AG09319 (cell line): ENCODE measurements around the gene OPN1MW3.
"Not testable (repeated sequence)": the region's sequence is repeated elsewhere in the genome, so short reads cannot be mapped to it uniquely, and the experiment has no call there.

Experiments
- DNase-seq: peaks from one replicate; pipeline ENCODE4 v3.0.0-alpha.2; 2010; ENCODE audit warnings: low read depth; ENCODE audit errors: extremely low read depth

Gene OPN1MW3

DNA sequence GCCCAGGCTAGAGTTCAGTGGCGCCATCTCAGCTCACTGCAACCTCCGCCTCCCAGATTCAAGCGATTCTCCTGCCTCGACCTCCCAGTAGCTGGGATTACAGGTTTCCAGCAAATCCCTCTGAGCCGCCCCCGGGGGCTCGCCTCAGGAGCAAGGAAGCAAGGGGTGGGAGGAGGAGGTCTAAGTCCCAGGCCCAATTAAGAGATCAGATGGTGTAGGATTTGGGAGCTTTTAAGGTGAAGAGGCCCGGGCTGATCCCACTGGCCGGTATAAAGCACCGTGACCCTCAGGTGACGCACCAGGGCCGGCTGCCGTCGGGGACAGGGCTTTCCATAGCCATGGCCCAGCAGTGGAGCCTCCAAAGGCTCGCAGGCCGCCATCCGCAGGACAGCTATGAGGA is at the start of gene OPN1MW3:
TSS of gene OPN1MW3 (plus strand) at position 301 of the 400 bp plus-strand sequence. CDS start at position 339, 38 bp downstream.
- not testable (repeated sequence) for DNase-seq

DNA sequence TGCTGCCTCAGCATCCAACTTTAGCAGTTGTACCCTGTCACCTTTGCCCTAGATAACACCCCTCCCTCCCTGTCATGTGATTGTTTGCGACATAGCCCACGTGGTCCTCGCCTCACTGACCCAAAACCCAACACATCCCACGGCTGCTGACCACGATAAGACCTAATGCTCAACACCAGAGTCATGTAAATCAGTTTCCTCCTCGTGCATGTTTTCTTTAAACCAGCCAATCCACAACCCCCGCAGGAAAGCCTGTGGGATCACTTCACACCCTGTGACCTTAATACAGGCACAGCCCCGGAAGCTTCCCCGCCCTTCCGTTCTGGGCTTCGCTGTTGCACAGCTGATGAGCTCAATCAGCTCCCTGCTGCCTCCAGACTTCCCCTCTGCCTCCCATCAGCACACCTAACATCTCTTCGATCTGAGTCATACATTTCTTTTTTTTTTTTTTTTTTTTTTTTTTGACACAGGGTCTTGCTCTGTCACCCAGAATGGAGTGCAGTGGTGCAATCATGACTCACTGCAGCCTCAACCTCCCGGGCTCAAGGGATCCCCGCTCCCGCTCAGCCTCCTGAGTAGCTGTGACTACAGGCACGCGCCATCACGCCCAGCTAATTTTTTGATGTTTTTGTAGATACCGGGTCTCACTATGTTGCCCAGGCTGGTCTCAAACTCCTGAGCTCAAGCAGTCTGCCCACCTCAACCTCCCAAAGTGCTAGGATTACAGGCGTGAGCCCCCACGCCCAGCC is 47.5 kb upstream of the OPN1MW3 start:
- DNase-seq = not testable (repeated sequence)

DNA sequence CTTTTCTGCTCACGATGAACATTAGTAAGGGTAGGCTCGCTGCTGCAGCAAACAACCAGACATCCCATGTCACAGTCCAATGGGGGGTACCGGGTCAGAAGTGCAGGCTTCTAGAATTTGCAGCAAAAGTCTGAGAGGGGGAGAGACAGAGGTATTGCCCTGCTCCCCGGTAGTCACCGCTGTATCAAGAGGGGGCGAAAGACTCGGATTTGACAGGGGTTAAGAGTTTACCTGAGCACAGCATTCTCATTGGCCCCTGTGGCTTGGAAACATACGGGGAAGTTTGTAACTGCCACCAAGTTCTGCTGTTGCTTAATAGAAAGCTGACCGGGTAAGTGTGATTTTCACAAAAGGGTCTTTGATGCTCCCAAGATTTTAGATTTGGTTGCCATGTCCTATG is 46.3 kb upstream of the OPN1MW3 start:
- not testable (repeated sequence) for DNase-seq

DNA sequence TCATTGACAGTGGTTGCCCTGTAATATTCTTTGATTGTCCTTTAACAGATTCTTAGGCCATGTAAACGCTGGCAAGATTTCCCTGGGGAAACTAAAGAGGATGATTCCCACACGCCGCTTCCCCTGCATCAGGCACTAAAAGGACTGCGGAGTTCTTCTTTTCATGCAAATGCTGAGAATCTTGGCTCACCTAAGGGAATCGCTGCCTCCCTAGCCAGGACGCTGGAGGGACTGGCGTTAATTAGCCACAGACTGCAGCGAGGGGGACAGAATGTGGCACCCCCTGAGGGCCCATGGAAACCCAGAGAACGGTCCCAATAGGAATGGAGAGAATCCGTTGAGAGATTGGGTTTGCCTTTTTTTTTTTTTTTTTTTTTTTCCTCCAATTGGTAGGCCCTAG is 45.9 kb upstream of the OPN1MW3 start:
- not testable (repeated sequence) for DNase-seq

DNA sequence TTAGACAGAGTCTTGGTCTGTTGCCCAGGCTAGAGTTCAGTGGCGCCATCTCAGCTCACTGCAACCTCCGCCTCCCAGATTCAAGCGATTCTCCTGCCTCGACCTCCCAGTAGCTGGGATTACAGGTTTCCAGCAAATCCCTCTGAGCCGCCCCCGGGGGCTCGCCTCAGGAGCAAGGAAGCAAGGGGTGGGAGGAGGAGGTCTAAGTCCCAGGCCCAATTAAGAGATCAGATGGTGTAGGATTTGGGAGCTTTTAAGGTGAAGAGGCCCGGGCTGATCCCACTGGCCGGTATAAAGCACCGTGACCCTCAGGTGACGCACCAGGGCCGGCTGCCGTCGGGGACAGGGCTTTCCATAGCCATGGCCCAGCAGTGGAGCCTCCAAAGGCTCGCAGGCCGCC is 37.9 kb upstream of the OPN1MW3 start, which contains the start of gene OPN1MW2:
TSS of gene OPN1MW2 (plus strand) at position 301 of the 400 bp plus-strand sequence. CDS start at position 361, 60 bp downstream.
- not testable (repeated sequence) for DNase-seq

DNA sequence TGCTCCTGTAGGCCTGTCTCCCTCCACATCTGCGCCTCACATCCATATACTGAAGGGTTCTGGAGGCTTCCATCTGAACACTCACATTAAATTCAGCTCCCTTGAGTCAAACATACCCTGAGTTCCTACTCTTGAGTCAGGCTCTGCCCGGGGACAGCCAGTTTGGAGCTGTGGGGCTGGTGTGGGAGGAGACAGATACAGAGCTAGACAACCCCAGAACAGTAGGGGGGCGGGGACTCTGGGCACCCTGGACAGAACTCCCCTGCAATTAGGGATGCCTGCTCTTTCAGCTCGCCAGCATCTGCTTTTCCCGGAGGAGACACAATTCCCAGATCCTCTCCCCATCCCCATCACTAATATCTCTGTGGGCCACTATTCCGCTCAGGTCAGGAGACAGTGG is 32.1 kb upstream of the OPN1MW3 start:
- DNase-seq = not testable (repeated sequence)

DNA sequence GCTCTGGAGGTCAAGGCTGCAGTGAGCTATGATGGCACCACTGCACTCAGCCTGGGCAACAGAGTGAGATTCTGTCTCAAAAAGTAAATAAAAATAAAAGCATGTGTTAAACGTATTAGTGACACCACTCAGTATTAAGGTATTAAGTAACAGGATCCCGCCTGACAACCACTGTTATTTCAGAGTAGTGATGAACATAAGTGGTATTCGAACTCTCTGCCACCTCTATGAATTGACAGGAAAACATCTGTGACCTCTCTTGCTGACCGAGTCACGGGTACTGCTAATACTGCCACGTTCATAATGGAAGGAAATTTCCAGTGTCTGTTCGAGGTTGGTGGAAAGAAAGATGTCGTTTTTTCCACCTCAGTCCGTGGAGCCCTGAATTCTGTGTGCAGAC is 30.7 kb upstream of the OPN1MW3 start:
- not testable (repeated sequence) for DNase-seq

DNA sequence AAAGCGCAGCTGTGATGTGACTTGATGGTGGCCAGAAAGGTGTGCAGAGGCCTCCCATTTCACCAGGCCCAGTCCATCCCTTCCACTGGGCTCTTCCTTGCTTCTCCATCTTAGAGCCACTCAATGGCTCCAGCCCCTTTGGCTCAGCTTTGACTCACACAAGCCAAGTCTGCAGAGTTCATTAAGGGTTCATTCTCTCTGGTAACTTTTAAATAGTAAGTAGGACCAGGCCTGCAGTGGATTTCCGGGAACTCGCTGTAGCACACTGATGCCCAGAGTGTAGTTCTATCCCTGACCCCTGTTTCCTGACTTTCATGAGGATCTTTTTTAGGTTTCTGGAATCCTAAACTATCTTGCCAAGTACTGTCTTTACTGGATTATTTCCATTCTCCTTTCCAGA is 25.9 kb upstream of the OPN1MW3 start:
- not testable (repeated sequence) for DNase-seq

DNA sequence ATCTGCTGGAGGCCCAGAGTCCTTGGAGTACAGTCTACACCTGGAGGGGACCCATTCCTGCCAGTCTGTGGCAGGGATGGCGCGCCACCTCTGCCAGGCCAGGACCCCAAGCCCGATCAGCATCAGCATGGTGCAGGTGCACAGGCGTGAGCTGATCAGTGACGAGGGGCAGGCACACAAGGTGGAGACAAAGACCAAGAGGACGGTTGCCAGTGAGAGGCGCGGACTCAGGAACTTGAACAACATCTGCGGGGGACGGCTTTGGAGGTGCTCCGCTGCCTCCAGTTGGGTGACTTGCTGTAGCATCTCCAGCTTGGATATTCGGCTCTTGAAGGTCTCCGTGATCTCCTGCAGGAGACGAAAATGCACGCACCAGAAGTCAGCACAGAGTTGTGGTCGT is 23.8 kb upstream of the OPN1MW3 start:
- not testable (repeated sequence) for DNase-seq

DNA sequence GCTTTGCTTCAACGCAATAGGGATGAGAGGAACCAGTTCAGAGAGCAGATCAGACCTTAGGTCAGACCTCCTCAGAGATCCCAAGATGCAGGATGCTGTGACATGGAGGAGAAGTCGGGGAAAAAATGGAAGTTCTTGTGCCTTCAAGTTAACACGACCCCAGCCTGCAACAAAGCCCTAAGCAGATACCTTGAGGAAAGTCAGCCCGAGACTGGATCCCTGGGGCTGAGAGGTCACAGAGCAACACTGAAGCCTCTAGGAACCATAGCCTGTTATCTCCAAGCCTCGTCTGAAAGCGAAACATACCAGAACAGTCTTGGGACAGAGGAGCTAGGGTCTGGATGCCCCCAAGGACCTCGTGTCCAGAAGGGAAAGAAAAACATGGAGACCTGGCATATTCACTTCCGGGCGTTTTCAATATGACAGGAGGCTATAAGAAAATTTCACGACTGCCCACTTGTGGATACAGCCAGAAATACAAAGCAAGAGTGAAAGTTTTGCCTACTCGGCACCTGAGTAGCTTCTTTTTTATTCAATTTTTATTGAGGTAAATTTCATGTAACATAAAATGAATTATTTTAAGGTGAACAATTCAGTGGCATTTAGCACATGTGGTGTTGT is 18.3 kb upstream of the OPN1MW3 start:
- not testable (repeated sequence) for DNase-seq

DNA sequence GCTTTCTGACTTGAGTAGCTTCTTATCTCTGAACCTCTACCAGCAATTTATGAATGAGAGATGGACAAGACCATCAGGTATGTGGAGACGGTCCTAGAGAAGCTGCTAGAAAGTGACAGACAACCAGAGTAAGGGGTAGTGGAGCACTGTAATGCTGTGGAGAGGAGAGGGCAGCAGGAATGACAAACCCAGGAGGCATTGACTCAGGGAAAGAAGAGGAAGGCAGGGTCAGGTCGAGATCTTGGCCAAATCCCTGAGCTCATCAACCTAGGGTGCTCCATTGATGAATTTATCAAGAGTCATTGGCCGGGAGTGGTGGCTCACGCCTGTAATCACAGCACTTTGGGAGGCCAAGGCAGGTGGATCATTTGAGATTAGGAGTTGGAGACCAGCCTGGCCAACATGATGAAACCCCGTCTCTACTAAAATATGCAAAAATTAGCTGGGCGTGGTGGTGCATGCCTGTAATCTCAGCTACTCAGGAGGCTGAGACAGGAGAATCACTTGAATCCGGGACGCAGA is 17.3 kb upstream of the OPN1MW3 start:
- DNase-seq = not testable (repeated sequence)

DNA sequence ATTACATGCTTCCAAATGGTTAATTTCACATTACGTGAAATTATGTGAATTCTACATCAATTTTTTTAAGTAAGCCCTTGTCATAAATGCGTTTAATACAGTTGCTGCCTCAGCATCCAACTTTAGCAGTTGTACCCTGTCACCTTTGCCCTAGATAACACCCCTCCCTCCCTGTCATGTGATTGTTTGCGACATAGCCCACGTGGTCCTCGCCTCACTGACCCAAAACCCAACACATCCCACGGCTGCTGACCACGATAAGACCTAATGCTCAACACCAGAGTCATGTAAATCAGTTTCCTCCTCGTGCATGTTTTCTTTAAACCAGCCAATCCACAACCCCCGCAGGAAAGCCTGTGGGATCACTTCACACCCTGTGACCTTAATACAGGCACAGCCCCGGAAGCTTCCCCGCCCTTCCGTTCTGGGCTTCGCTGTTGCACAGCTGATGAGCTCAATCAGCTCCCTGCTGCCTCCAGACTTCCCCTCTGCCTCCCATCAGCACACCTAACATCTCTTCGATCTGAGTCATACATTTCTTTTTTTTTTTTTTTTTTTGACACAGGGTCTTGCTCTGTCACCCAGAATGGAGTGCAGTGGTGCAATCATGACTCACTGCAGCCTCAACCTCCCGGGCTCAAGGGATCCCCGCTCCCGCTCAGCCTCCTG is 9.9 kb upstream of the OPN1MW3 start:
- not testable (repeated sequence) for DNase-seq

DNA sequence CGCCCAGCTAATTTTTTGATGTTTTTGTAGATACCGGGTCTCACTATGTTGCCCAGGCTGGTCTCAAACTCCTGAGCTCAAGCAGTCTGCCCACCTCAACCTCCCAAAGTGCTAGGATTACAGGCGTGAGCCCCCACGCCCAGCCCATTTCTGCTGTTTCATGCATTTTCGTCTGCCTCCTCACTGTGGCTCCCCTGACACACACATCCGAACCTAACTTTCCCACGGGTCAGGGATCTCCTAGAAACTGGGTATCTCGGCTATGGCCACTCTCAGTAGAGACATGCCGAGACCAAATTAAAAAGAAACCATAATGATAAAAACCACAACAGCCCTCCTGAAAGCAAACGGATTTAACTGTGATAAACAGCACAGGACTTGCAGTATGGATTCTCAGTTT is 9.3 kb upstream of the OPN1MW3 start:
- DNase-seq = not testable (repeated sequence)

DNA sequence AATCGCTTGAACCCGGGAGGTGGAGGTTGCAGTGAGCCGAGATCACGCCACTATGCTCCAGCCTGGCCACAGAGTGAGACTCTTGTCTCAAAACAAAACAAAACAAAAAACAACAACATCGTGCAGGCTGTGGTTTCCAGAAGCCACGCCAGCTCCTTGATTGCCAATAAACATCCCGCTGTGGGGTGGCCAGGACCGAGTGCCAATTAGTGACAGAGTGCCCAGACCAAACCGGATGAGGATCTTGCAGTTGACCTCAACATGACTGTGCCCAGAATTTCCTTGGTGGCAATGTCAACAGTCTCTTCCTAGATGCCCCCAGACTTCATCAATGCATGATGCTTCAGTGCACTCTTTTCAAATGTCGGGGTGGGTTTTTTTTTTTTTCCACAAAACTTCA is 1.3 kb downstream of the OPN1MW3 start:
- not testable (repeated sequence) for DNase-seq

DNA sequence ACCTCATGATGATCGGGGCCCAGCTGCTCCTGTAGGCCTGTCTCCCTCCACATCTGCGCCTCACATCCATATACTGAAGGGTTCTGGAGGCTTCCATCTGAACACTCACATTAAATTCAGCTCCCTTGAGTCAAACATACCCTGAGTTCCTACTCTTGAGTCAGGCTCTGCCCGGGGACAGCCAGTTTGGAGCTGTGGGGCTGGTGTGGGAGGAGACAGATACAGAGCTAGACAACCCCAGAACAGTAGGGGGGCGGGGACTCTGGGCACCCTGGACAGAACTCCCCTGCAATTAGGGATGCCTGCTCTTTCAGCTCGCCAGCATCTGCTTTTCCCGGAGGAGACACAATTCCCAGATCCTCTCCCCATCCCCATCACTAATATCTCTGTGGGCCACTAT is 5.7 kb downstream of the OPN1MW3 start:
- DNase-seq = not testable (repeated sequence)

DNA sequence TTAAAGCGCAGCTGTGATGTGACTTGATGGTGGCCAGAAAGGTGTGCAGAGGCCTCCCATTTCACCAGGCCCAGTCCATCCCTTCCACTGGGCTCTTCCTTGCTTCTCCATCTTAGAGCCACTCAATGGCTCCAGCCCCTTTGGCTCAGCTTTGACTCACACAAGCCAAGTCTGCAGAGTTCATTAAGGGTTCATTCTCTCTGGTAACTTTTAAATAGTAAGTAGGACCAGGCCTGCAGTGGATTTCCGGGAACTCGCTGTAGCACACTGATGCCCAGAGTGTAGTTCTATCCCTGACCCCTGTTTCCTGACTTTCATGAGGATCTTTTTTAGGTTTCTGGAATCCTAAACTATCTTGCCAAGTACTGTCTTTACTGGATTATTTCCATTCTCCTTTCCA is 11.9 kb downstream of the OPN1MW3 start:
- DNase-seq = not testable (repeated sequence)

DNA sequence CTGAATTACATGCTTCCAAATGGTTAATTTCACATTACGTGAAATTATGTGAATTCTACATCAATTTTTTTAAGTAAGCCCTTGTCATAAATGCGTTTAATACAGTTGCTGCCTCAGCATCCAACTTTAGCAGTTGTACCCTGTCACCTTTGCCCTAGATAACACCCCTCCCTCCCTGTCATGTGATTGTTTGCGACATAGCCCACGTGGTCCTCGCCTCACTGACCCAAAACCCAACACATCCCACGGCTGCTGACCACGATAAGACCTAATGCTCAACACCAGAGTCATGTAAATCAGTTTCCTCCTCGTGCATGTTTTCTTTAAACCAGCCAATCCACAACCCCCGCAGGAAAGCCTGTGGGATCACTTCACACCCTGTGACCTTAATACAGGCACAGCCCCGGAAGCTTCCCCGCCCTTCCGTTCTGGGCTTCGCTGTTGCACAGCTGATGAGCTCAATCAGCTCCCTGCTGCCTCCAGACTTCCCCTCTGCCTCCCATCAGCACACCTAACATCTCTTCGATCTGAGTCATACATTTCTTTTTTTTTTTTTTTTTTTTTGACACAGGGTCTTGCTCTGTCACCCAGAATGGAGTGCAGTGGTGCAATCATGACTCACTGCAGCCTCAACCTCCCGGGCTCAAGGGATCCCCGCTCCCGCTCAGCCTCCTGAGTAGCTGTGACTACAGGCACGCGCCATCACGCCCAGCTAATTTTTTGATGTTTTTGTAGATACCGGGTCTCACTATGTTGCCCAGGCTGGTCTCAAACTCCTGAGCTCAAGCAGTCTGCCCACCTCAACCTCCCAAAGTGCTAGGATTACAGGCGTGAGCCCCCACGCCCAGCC is 27.3 kb downstream of the OPN1MW3 start:
- not testable (repeated sequence) for DNase-seq

DNA sequence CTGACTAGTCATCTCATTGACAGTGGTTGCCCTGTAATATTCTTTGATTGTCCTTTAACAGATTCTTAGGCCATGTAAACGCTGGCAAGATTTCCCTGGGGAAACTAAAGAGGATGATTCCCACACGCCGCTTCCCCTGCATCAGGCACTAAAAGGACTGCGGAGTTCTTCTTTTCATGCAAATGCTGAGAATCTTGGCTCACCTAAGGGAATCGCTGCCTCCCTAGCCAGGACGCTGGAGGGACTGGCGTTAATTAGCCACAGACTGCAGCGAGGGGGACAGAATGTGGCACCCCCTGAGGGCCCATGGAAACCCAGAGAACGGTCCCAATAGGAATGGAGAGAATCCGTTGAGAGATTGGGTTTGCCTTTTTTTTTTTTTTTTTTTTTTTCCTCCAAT is 29.0 kb downstream of the OPN1MW3 start:
- DNase-seq = not testable (repeated sequence)
